ENCODE measurements around the gene TMEM60.
"Not testable (repeated sequence)": the region's sequence is repeated elsewhere in the genome, so short reads cannot be mapped to it uniquely, and the experiment has no call there.

The TMEM60 gene

GRCh38 chr7:77791336-77791735 is 6.9 kb downstream of the TMEM60 start:
- no peak for TF ChIP-seq CTCF (IDR thresholded peaks at IDR 0.05; ENCODE audit: insufficient read depth, missing control alignments)
- DNase-seq (ENCODE audit: insufficient read length, low spot score) (no peak), FAIRE-seq (no peak)

- DNase-seq (ENCODE audit: insufficient read length, low spot score) (no peak), FAIRE-seq (no peak)
- TF ChIP-seq CTCF (IDR thresholded peaks at IDR 0.05; ENCODE audit: insufficient read depth, missing control alignments): no peak
Observed at GRCh38 chr7:77788327-77788902, 9.8 kb downstream of the TMEM60 start.

- FAIRE-seq: no peak
- no peak for TF ChIP-seq CTCF (IDR thresholded peaks at IDR 0.05; ENCODE audit: insufficient read depth, missing control alignments)
- DNase-seq (ENCODE audit: insufficient read length, low spot score): no peak
Observed at GRCh38 chr7:77786741-77787140, 11.5 kb downstream of the TMEM60 start.

GRCh38 chr7:77786018-77786417 is 12.2 kb downstream of the TMEM60 start:
- FAIRE-seq (no peak), DNase-seq (ENCODE audit: insufficient read length, low spot score) (no peak)
- TF ChIP-seq CTCF (IDR thresholded peaks at IDR 0.05; ENCODE audit: insufficient read depth, missing control alignments): no peak

GRCh38 chr7:77784426-77784825 is 13.8 kb downstream of the TMEM60 start:
- not testable (repeated sequence) for FAIRE-seq; DNase-seq (ENCODE audit: insufficient read length, low spot score)

- FAIRE-seq (no peak), DNase-seq (ENCODE audit: insufficient read length, low spot score) (no peak)
- TF ChIP-seq CTCF (IDR thresholded peaks at IDR 0.05; ENCODE audit: insufficient read depth, missing control alignments): no peak
Observed at GRCh38 chr7:77783545-77783944, 14.7 kb downstream of the TMEM60 start.

GRCh38 chr7:77783111-77783510 is 15.1 kb downstream of the TMEM60 start:
- DNase-seq (ENCODE audit: insufficient read length, low spot score): no peak
- FAIRE-seq: no peak
- no peak for TF ChIP-seq CTCF (IDR thresholded peaks at IDR 0.05; ENCODE audit: insufficient read depth, missing control alignments)

- DNase-seq (ENCODE audit: insufficient read length, low spot score): no peak
- FAIRE-seq: no peak
- no peak for TF ChIP-seq CTCF (IDR thresholded peaks at IDR 0.05; ENCODE audit: insufficient read depth, missing control alignments)
Observed at GRCh38 chr7:77782383-77782782, 15.9 kb downstream of the TMEM60 start.

All from D721Med (cell line).